ENCODE measurements around the gene DDR2. TPM values are rescaled to one million over a fixed set of nuclear protein-coding genes. Genes with fewer than 3 reads are reported as not detected.

DDR2 gene
- total and polyA plus RNA-seq, 2 donors from 2014 or later, result 3.9 to 19.8 TPM

GRCh38 chr1:162703708-162704107 is 71.4 kb downstream of the DDR2 start:
- Histone ChIP-seq H3K4me3 (ENCODE audit: low read length in 3 of 3) (no peak overlapping the region), H3K27me3 (ENCODE audit: control insufficient read depth, insufficient read depth, low read length) (no peaks in the 10 kb centered on the region), H3K27ac (ENCODE audit: low read depth in 2 of 2, low read length in 2 of 2) (no peak overlapping the region), H3K9ac (ENCODE audit: low read length in 3 of 3) (no peak overlapping the region), H3K36me3 (ENCODE audit: control insufficient read depth in 2 of 3, insufficient read depth in 3 of 3, low read length in 3 of 3) (no peaks in the 10 kb centered on the region), H3K9me3 (ENCODE audit: control insufficient read depth in 2 of 3, insufficient read depth in 1 of 3, low read length in 3 of 3) (no peaks in the 10 kb centered on the region), H3K4me1 (ENCODE audit: control insufficient read depth in 2 of 3, insufficient read depth in 2 of 3, low read depth in 1 of 3, low read length in 3 of 3) (peaks cover 0 to 5% (median 3%) of the 10 kb centered on the region in 3 donors)
- no peak for FAIRE-seq
- no peak for DNase-seq
- intact Hi-C loops (cut with DNase I), result no loop called here
- no peak for TF ChIP-seq CTCF (IDR thresholded peaks at IDR 0.05; ENCODE audit: borderline replicate concordance, extremely low read depth, insufficient read depth)

GRCh38 chr1:162704673-162705424 is 72.6 kb downstream of the DDR2 start:
- FAIRE-seq, result no peak
- Histone ChIP-seq H3K9me3 (ENCODE audit: control insufficient read depth in 2 of 3, insufficient read depth in 1 of 3, low read length in 3 of 3) (no peaks in the 10 kb centered on the region), H3K4me1 (ENCODE audit: control insufficient read depth in 2 of 3, insufficient read depth in 2 of 3, low read depth in 1 of 3, low read length in 3 of 3) (peaks cover 0 to 5% (median 3%) of the 10 kb centered on the region in 3 donors), H3K4me3 (ENCODE audit: low read length in 3 of 3) (no peak overlapping the region), H3K27ac (ENCODE audit: low read depth in 2 of 2, low read length in 2 of 2) (no peak overlapping the region), H3K27me3 (ENCODE audit: control insufficient read depth, insufficient read depth, low read length) (no peaks in the 10 kb centered on the region), H3K9ac (ENCODE audit: low read length in 3 of 3) (no peak overlapping the region), H3K36me3 (ENCODE audit: control insufficient read depth in 2 of 3, insufficient read depth in 3 of 3, low read length in 3 of 3) (no peaks in the 10 kb centered on the region)
- DNase-seq, result no peak
- TF ChIP-seq CTCF (IDR thresholded peaks at IDR 0.05; ENCODE audit: borderline replicate concordance, extremely low read depth, insufficient read depth), result no peak
- intact Hi-C loops (cut with DNase I), result no loop called here

- intact Hi-C loops (cut with DNase I), result no loop called here
- DNase-seq (no peak), FAIRE-seq (no peak)
- TF ChIP-seq CTCF (IDR thresholded peaks at IDR 0.05; ENCODE audit: borderline replicate concordance, extremely low read depth, insufficient read depth), result no peak
- Histone ChIP-seq H3K27me3 (ENCODE audit: control insufficient read depth, insufficient read depth, low read length) (no peaks in the 10 kb centered on the region), H3K9ac (ENCODE audit: low read length in 3 of 3) (no peak overlapping the region), H3K36me3 (ENCODE audit: control insufficient read depth in 2 of 3, insufficient read depth in 3 of 3, low read length in 3 of 3) (no peaks in the 10 kb centered on the region), H3K27ac (ENCODE audit: low read depth in 2 of 2, low read length in 2 of 2) (no peak overlapping the region), H3K4me1 (ENCODE audit: control insufficient read depth in 2 of 3, insufficient read depth in 2 of 3, low read depth in 1 of 3, low read length in 3 of 3) (peaks cover 0 to 5% (median 3%) of the 10 kb centered on the region in 3 donors), H3K4me3 (ENCODE audit: low read length in 3 of 3) (no peak overlapping the region), H3K9me3 (ENCODE audit: control insufficient read depth in 2 of 3, insufficient read depth in 1 of 3, low read length in 3 of 3) (no peaks in the 10 kb centered on the region)
Measured at GRCh38 chr1:162706003-162706402, 73.7 kb downstream of the DDR2 start.
